ENCODE measurements around the gene POU2F1. TPM values are rescaled to one million over a fixed set of nuclear protein-coding genes. Genes with fewer than 3 reads are reported as not detected.

The POU2F1 gene
- total RNA-seq, 3 donors from 2014 or later: 20.0 to 29.0 (median 21.0) TPM

DNA sequence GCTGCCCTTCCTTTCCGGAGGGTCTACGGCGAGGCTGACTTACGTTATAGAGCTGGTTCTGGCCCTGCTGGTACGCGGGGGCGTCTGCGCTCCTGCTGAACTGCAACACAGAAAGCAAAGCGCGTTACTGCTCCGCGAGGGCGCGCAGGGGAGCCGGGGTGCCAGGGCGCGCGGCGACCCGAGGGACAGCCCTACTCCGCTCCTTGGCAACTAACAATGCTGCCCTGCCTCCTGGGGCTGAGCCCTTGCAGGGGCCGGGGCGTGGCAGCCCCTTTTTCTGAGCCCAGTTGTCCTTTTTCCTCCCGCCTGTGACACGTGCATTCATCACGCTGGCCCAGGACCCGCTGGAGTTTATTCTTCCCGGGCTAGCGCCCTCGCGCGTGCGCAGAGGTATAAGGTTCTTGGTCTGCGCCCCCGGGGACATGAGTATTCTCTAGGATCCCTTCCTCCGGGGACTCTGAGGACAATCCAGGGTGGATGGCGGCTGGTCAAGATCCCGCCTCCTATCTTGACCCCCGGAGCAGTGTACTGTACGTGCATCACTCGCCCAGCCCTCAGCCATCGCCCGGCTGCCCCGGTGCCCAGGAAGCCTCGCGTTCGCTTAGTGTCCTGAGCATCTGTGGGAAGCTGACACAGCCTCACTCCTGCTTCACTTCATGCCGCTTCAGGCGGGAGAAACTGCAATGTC, 218.8 kb downstream of the POU2F1 start:
- TF ChIP-seq, protein P1, sequence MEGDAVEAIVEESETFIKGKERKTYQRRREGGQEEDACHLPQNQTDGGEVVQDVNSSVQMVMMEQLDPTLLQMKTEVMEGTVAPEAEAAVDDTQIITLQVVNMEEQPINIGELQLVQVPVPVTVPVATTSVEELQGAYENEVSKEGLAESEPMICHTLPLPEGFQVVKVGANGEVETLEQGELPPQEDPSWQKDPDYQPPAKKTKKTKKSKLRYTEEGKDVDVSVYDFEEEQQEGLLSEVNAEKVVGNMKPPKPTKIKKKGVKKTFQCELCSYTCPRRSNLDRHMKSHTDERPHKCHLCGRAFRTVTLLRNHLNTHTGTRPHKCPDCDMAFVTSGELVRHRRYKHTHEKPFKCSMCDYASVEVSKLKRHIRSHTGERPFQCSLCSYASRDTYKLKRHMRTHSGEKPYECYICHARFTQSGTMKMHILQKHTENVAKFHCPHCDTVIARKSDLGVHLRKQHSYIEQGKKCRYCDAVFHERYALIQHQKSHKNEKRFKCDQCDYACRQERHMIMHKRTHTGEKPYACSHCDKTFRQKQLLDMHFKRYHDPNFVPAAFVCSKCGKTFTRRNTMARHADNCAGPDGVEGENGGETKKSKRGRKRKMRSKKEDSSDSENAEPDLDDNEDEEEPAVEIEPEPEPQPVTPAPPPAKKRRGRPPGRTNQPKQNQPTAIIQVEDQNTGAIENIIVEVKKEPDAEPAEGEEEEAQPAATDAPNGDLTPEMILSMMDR (IDR thresholded peaks at IDR 0.05): no peak
- TF ChIP-seq POLR2A (IDR thresholded peaks at IDR 0.05): no peak
- peak overlapping the region; percentile 19 to 65 (median 41) for H3K4me3 ChIP-seq
- H3K27me3 ChIP-seq: peaks cover 0 to 7% of the 10 kb centered on the region in 2 donors
- H3K36me3 ChIP-seq: no peaks in the 10 kb centered on the region
- DNase-seq (ENCODE audit: low spot score in 2 of 2): no peak
- H3K27ac ChIP-seq: no peak overlapping the region
- H3K9me3 ChIP-seq: no peaks in the 10 kb centered on the region
- intact Hi-C loops (cut with DNase I; ENCODE audit: low total_unique reads): no loop called here
- H3K4me1 ChIP-seq: no peaks in the 10 kb centered on the region

DNA sequence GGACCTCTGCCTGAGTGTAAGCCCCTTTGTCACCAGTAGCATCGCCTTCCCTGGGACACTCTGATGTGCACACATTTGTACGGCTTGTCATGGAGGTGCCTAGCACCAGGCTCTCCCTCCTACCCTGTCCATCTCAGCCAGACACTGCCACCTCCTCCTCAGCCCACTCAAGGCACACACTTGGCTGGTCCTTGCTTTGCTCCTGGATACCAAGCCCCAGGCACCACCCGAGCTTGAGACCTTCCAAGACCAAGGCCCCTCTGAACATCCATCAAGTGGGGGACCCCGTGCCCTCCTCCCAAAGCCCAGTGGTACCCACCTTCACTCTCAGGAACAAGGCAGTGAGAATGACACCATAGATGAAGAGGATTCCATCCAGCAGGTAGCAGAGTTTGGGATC, 219.7 kb downstream of the POU2F1 start:
- H3K4me1 ChIP-seq: no peaks in the 10 kb centered on the region
- H3K36me3 ChIP-seq: no peaks in the 10 kb centered on the region
- no peak overlapping the region for H3K4me3 ChIP-seq
- DNase-seq (ENCODE audit: low spot score in 2 of 2): no peak
- no peak overlapping the region for H3K27ac ChIP-seq
- peaks cover 0 to 7% of the 10 kb centered on the region in 2 donors for H3K27me3 ChIP-seq
- no peaks in the 10 kb centered on the region for H3K9me3 ChIP-seq
- TF ChIP-seq, protein P1 (IDR thresholded peaks at IDR 0.05): no peak
- TF ChIP-seq POLR2A (IDR thresholded peaks at IDR 0.05) (no peak), POLR2AphosphoS5 (IDR thresholded peaks at IDR 0.05) (no peak)
- intact Hi-C loops (cut with DNase I; ENCODE audit: low total_unique reads): loop anchor here (10.0 kb wide), 1 partner anchor 376 kb away; no protein-coding TSS in a partner anchor

DNA sequence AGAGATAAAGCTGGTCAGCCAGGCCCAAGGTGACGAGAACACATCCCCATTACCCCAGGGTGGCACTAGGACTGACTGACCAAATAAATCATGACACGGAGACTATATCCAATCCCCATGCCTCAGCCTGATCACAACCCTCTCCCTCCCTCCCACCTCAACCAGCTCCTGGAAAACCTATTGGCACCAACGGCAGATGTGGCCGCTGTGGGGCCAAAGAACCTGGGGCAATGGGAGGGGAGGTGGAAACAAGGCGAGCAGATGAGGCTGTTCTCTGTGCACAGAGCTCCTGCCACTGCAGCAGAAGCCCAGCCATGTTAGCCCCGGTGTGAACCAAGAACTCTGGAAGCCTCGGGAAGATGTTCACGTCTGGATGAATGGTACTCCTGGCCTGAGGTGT, 220.1 kb downstream of the POU2F1 start:
- DNase-seq (ENCODE audit: low spot score in 2 of 2): no peak
- H3K27me3 ChIP-seq: peaks cover 0 to 7% of the 10 kb centered on the region in 2 donors
- no peak overlapping the region for H3K4me3 ChIP-seq
- TF ChIP-seq, protein P1 (IDR thresholded peaks at IDR 0.05): no peak
- TF ChIP-seq POLR2AphosphoS5 (IDR thresholded peaks at IDR 0.05) (no peak), POLR2A (IDR thresholded peaks at IDR 0.05) (no peak)
- no peaks in the 10 kb centered on the region for H3K36me3 ChIP-seq
- intact Hi-C loops (cut with DNase I; ENCODE audit: low total_unique reads): loop anchor here (10.0 kb wide), 1 partner anchor 376 kb away; no protein-coding TSS in a partner anchor
- H3K9me3 ChIP-seq: no peaks in the 10 kb centered on the region
- H3K27ac ChIP-seq: no peak overlapping the region
- no peaks in the 10 kb centered on the region for H3K4me1 ChIP-seq

DNA sequence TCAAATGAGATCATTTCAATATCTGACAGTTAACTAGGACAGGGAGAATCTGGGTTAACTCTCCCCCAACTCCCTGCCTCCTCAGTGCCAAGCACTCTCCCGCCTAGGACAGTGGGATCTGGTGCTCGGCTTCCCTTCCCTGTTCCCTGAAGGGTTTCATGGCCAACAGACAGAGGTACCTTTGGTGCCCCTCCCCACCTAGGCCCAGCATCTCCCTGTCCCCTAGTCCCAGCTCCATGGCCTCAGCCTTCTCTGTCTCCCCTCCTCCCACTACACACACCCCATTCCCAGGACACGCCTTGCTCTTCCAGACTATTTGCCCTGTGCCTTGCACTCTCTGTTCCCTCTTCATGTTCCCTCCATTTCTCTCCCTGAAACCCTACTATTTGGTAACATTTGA, 220.5 kb downstream of the POU2F1 start:
- intact Hi-C loops (cut with DNase I; ENCODE audit: low total_unique reads): loop anchor here (10.0 kb wide), 1 partner anchor 376 kb away; no protein-coding TSS in a partner anchor
- peaks cover 0 to 7% of the 10 kb centered on the region in 2 donors for H3K27me3 ChIP-seq

More for the DNA sequence above, 220.5 kb downstream of the POU2F1 start:
- no peaks in the 10 kb centered on the region for H3K36me3 ChIP-seq
- H3K4me1 ChIP-seq: no peaks in the 10 kb centered on the region
- DNase-seq (ENCODE audit: low spot score in 2 of 2): no peak
- no peaks in the 10 kb centered on the region for H3K9me3 ChIP-seq
- H3K27ac ChIP-seq: no peak overlapping the region
- no peak overlapping the region for H3K4me3 ChIP-seq
- TF ChIP-seq POLR2A (IDR thresholded peaks at IDR 0.05) (no peak), POLR2AphosphoS5 (IDR thresholded peaks at IDR 0.05) (no peak)
- TF ChIP-seq, protein P1 (IDR thresholded peaks at IDR 0.05): no peak
